ENCODE measurements around the gene RNF151.

RNF151 gene

DNA sequence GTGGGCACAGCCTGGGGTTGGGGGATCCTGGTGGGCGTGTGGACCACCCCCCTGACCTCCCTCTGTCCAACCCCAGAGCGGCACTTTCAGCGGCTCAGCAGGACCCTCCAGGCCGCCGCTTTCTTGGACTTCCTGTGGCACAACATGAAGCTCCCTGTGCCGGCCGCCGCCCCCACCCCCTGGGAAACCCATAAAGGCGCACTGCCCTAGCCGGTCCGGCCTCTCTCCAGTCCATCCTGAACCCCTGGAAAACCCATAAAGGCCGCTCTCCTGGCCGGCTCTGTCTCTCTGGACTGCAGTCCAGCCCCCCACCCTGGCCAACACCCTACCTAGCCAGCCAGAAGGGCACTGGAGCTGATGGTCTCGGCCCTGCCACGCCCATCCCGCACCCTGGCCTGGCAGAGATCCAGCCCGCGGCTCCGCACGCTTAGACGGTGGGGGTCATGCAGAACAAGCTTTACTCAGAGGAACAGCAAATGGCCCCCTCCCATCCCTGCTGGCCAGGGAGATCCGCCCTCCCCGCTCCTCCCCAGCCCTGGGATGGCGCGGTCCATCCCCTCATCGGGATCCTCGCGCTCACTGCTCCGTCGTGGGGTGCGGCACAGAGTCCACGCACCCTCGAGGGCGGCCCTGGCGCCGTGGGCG is 11.9 kb downstream of the RNF151 start:
- Histone ChIP-seq H3K4me1 (ENCODE audit: control insufficient read depth in 2 of 2, insufficient read depth in 1 of 2, low read depth in 1 of 2, low read length in 2 of 2) (peaks cover 10 to 24% of the 10 kb centered on the region in 2 donors), H3K18ac (ENCODE audit: low read length) (no peak overlapping the region), H2BK120ac (ENCODE audit: low read depth, low read length) (no peak overlapping the region), H3K14ac (ENCODE audit: low read length) (no peak overlapping the region), H2BK15ac (ENCODE audit: low read length) (no peak overlapping the region), H3K4me2 (ENCODE audit: insufficient read depth, low read length, poor library complexity, severe bottlenecking) (no peak overlapping the region), H2BK12ac (ENCODE audit: low read length) (peak overlapping the region; percentile 90), H3K79me1 (ENCODE audit: low read depth, low read length) (peaks cover 12% of the 10 kb centered on the region), H2BK5ac (ENCODE audit: low read length) (no peak overlapping the region), H3K9ac (ENCODE audit: low read depth, low read length, poor library complexity) (peak overlapping the region; percentile 21), H3K27me3 (ENCODE audit: control insufficient read depth in 3 of 3, insufficient read depth in 3 of 3, low read depth in 1 of 3, low read length in 3 of 3) (peaks cover 0 to 50% (median 18%) of the 10 kb centered on the region in 3 experiments), H3K4me3 (ENCODE audit: low read length in 2 of 2) (no peak overlapping the region), H4K8ac (ENCODE audit: low read depth, low read length) (no peak overlapping the region), H4K91ac (ENCODE audit: low read depth, low read length, poor library complexity) (no peak overlapping the region), H3K4ac (ENCODE audit: low read length) (no peak overlapping the region), H3K27ac (replicated peaks; ENCODE audit: low read length) (no peak overlapping the region), H2AK5ac (ENCODE audit: low read depth, low read length) (peak overlapping the region; percentile 75), H3K36me3 (replicated peaks in 1 of 2; ENCODE audit: control insufficient read depth in 2 of 2, insufficient read depth in 2 of 2, low read length in 2 of 2) (peaks cover 31 to 47% of the 10 kb centered on the region in 2 donors), H3K9me3 (replicated peaks in 1 of 2; ENCODE audit: control insufficient read depth in 2 of 2, insufficient read depth in 1 of 2, low read depth in 1 of 2, low read length in 2 of 2) (no peaks in the 10 kb centered on the region), H2AFZ (ENCODE audit: low read length) (no peak overlapping the region), H3K23ac (ENCODE audit: low read depth, low read length, poor library complexity) (peak overlapping the region; percentile 99)
- no CpG with 5 or more reads among the region's 37 CpGs for WGBS, 2 donors (ENCODE audit: extremely low coverage in 2 of 2, insufficient read length in 2 of 2, insufficient replicate concordance in 1 of 2)
- no peak for DNase-seq (ENCODE audit: low spot score)

DNA sequence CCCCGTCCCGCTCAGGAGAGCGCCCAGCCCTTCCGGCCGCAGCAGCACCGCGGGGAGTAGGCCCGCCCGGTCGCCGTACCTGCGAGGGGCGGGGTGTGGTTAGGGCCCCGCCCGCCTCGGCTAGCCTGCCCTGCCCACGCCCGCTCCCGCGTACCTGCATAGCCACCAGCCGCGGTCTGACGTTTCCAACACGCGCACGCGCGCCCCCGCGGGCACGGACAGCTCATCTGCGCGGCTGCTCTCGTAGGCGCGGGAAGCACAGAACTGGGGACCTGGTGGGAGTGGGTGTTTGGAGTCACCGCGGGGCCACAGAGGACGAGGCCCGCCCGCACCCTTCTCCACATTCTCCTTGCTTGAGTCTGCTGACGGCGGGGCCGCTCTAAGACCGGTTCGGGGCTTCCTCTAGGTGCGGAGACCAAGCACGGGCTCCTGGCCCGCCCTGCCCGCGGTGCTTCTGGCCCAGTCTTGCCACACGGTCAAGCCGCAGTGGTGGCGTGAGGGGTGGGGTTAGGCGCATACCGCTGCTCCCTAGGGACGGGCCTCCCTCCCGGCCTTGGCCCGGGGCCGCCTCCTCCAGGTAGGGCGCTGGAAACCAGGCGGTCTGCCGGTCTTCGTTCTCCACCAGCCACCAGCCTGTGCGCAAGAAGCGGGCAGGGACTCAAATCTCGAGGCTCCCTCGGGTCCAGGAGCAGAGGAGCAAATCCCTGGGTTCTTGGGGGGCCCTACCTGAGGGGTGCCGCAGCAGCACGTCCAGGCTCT is 12.8 kb downstream of the RNF151 start:
- H4K91ac ChIP-seq (ENCODE audit: low read depth, low read length, poor library complexity), result no peak overlapping the region
- peaks cover 10% of the 10 kb centered on the region for H3K79me1 ChIP-seq (ENCODE audit: low read depth, low read length)
- no peak overlapping the region for H3K4ac ChIP-seq (ENCODE audit: low read length)
- peaks cover 31 to 43% of the 10 kb centered on the region in 2 donors for H3K36me3 ChIP-seq (replicated peaks in 1 of 2; ENCODE audit: control insufficient read depth in 2 of 2, insufficient read depth in 2 of 2, low read length in 2 of 2)
- no peaks in the 10 kb centered on the region for H3K9me3 ChIP-seq (replicated peaks in 1 of 2; ENCODE audit: control insufficient read depth in 2 of 2, insufficient read depth in 1 of 2, low read depth in 1 of 2, low read length in 2 of 2)
- H3K27ac ChIP-seq (replicated peaks; ENCODE audit: low read length), result no peak overlapping the region
- no peak for DNase-seq (ENCODE audit: low spot score)
- peak overlapping the region; percentile 99 for H3K23ac ChIP-seq (ENCODE audit: low read depth, low read length, poor library complexity)
- peak overlapping the region; percentile 85 for H2BK15ac ChIP-seq (ENCODE audit: low read length)
- peak overlapping the region; percentile 70 for H3K18ac ChIP-seq (ENCODE audit: low read length)
- peaks cover 10 to 24% of the 10 kb centered on the region in 2 donors for H3K4me1 ChIP-seq (ENCODE audit: control insufficient read depth in 2 of 2, insufficient read depth in 1 of 2, low read depth in 1 of 2, low read length in 2 of 2)
- peaks cover 0 to 50% (median 18%) of the 10 kb centered on the region in 3 experiments for H3K27me3 ChIP-seq (ENCODE audit: control insufficient read depth in 3 of 3, insufficient read depth in 3 of 3, low read depth in 1 of 3, low read length in 3 of 3)
- no peak overlapping the region for H2AFZ ChIP-seq (ENCODE audit: low read length)
- WGBS, 2 donors (ENCODE audit: extremely low coverage in 2 of 2, insufficient read length in 2 of 2, insufficient replicate concordance in 1 of 2), result no CpG with 5 or more reads among the region's 70 CpGs
- H2AK5ac ChIP-seq (ENCODE audit: low read depth, low read length), result peak overlapping the region; percentile 75
- H3K4me3 ChIP-seq (ENCODE audit: low read length in 2 of 2), result peak overlapping the region in 1 of 2 donors; percentile 56
- peak overlapping the region; percentile 66 for H2BK5ac ChIP-seq (ENCODE audit: low read length)
- peak overlapping the region; percentile 60 for H3K9ac ChIP-seq (ENCODE audit: low read depth, low read length, poor library complexity)
- H3K4me2 ChIP-seq (ENCODE audit: insufficient read depth, low read length, poor library complexity, severe bottlenecking), result peak overlapping the region; percentile 23
- H2BK120ac ChIP-seq (ENCODE audit: low read depth, low read length), result peak overlapping the region; percentile 94
- H3K14ac ChIP-seq (ENCODE audit: low read length), result peak overlapping the region; percentile 94
- no peak overlapping the region for H4K8ac ChIP-seq (ENCODE audit: low read depth, low read length)
- peak overlapping the region; percentile 16 for H2BK12ac ChIP-seq (ENCODE audit: low read length)

DNA sequence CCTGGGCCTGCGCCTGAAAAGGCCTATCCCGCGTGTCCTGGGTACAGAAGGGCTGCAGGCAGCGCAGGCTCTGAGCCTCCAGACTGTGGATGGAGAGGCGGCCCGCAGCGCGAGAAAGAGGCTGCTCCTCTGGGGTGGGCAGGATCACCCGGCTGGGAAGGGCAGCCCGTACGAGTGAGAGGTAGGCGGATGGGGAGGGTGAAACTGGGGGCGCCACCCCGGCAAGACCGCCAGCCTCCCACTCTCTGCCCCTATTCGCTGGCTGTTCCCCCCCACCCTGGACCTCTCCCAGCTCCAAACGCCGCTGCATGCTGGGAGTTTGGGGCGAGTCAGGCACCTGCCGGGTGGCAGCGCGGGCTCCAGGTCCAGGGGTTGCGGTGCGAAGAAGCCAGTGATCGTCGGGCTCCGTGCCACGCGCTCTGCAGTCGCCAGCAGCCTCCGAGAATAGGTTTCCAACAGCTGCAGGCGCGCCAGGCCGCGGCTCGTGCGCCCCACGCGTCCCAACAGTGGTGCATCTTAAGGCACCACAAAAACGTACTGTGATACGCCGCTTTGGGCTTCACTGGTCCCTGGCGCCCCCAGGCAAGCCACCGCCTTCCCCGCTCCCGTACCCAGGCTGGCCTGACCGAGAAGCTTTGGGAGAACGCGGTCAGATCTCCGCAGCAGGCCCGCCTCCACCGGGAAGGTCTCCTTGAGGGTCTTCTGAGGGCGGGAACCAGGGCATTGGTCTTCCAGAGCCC is 13.5 kb downstream of the RNF151 start:
- H4K8ac ChIP-seq (ENCODE audit: low read depth, low read length), result peak overlapping the region; percentile 65
- H3K23ac ChIP-seq (ENCODE audit: low read depth, low read length, poor library complexity), result peak overlapping the region; percentile 99
- H4K91ac ChIP-seq (ENCODE audit: low read depth, low read length, poor library complexity), result no peak overlapping the region
- H2AFZ ChIP-seq (ENCODE audit: low read length), result no peak overlapping the region
- peaks cover 0 to 50% (median 18%) of the 10 kb centered on the region in 3 experiments for H3K27me3 ChIP-seq (ENCODE audit: control insufficient read depth in 3 of 3, insufficient read depth in 3 of 3, low read depth in 1 of 3, low read length in 3 of 3)
- peak overlapping the region; percentile 84 for H2AK5ac ChIP-seq (ENCODE audit: low read depth, low read length)
- peaks cover 26 to 38% of the 10 kb centered on the region in 2 donors for H3K36me3 ChIP-seq (replicated peaks in 1 of 2; ENCODE audit: control insufficient read depth in 2 of 2, insufficient read depth in 2 of 2, low read length in 2 of 2)
- H3K4me1 ChIP-seq (ENCODE audit: control insufficient read depth in 2 of 2, insufficient read depth in 1 of 2, low read depth in 1 of 2, low read length in 2 of 2), result peaks cover 14 to 29% of the 10 kb centered on the region in 2 donors
- H3K79me1 ChIP-seq (ENCODE audit: low read depth, low read length), result peaks cover 10% of the 10 kb centered on the region
- peak overlapping the region; percentile 70 for H3K18ac ChIP-seq (ENCODE audit: low read length)
- H2BK15ac ChIP-seq (ENCODE audit: low read length), result peak overlapping the region; percentile 85
- H3K9ac ChIP-seq (ENCODE audit: low read depth, low read length, poor library complexity), result peak overlapping the region; percentile 60
- H2BK12ac ChIP-seq (ENCODE audit: low read length), result peak overlapping the region; percentile 73
- H3K4me3 ChIP-seq (ENCODE audit: low read length in 2 of 2), result peak overlapping the region in 1 of 2 donors; percentile 56
- H3K9me3 ChIP-seq (replicated peaks in 1 of 2; ENCODE audit: control insufficient read depth in 2 of 2, insufficient read depth in 1 of 2, low read depth in 1 of 2, low read length in 2 of 2), result no peaks in the 10 kb centered on the region
- WGBS, 2 donors (ENCODE audit: extremely low coverage in 2 of 2, insufficient read length in 2 of 2, insufficient replicate concordance in 1 of 2), result no CpG with 5 or more reads among the region's 53 CpGs
- H3K14ac ChIP-seq (ENCODE audit: low read length), result peak overlapping the region; percentile 56
- H2BK120ac ChIP-seq (ENCODE audit: low read depth, low read length), result peak overlapping the region; percentile 94
- peak overlapping the region; percentile 66 for H2BK5ac ChIP-seq (ENCODE audit: low read length)
- peak overlapping the region; percentile 76 for H3K4ac ChIP-seq (ENCODE audit: low read length)
- no peak overlapping the region for H3K27ac ChIP-seq (replicated peaks; ENCODE audit: low read length)
- DNase-seq (ENCODE audit: low spot score), result no peak
- peak overlapping the region; percentile 18 for H3K4me2 ChIP-seq (ENCODE audit: insufficient read depth, low read length, poor library complexity, severe bottlenecking)

Measured in neuronal stem cell (in vitro differentiated cells).